BE2C (cell line): ENCODE results near the gene GDI1.
A peak's percentile ranks its signal among the peaks of the same experiment; 100 is the strongest.

ENCODE experiments used
- DNase-seq: peaks from one replicate; pipeline ENCODE4 v3.0.0-alpha.2; 2020
- H3K27me3 ChIP-seq: fragments of 250-450 bp; sonication (Bioruptor Pico); 2 replicates; pipeline ENCODE4 v1.5.1; 2020; ENCODE audit warnings: mild to moderate bottlenecking
- H3K36me3 ChIP-seq: fragments of 250-450 bp; sonication (Bioruptor Pico); 2 replicates; pipeline ENCODE4 v1.5.1; 2020; ENCODE audit warnings: mild to moderate bottlenecking
- H3K4me1 ChIP-seq: fragments of 250-450 bp; sonication (Bioruptor Pico); 2 replicates; pipeline ENCODE4 v1.5.1; 2020
- H3K4me3 ChIP-seq: 2 replicates; pipeline ENCODE4 v1.5.1; 2011; ENCODE audit warnings: low read depth, low read length
- H3K9me3 ChIP-seq: fragments of 250-450 bp; sonication (Bioruptor Pico); 2 replicates; pipeline ENCODE4 v1.5.1; 2020
- CTCF ChIP-seq: IDR thresholded peaks from 2 replicates; pipeline ENCODE4 v1.5.1; 2012; ENCODE audit warnings: mild to moderate bottlenecking, low read depth, low read length

GDI1 gene

GRCh38 chrX:154411981-154412340, 25.0 kb upstream of the GDI1 start:
- Histone ChIP-seq H3K27me3 (no peaks in the 10 kb centered on the region), H3K4me3 (peak overlapping the region; percentile 70), H3K9me3 (no peaks in the 10 kb centered on the region), H3K4me1 (no peaks in the 10 kb centered on the region; the same call in 1 of the 2 replicates), H3K36me3 (no peaks in the 10 kb centered on the region)
- no peak for TF ChIP-seq CTCF
- DNase-seq, result peak; percentile 74

GRCh38 chrX:154412468-154412867, 24.5 kb upstream of the GDI1 start:
- TF ChIP-seq CTCF, result no peak
- Histone ChIP-seq H3K9me3 (no peaks in the 10 kb centered on the region), H3K36me3 (no peaks in the 10 kb centered on the region), H3K4me1 (peaks cover under 1% of the 10 kb centered on the region; the same call in 1 of the 2 replicates), H3K4me3 (peak overlapping the region; percentile 70), H3K27me3 (no peaks in the 10 kb centered on the region)
- DNase-seq, result peak; percentile 35

GRCh38 chrX:154413142-154413541, 23.8 kb upstream of the GDI1 start:
- peaks cover 3% of the 10 kb centered on the region; the same call in 1 of the 2 replicates for H3K4me1 ChIP-seq
- no peaks in the 10 kb centered on the region for H3K9me3 ChIP-seq
- H3K36me3 ChIP-seq, result no peaks in the 10 kb centered on the region
- H3K27me3 ChIP-seq, result no peaks in the 10 kb centered on the region
- TF ChIP-seq CTCF, result no peak
- H3K4me3 ChIP-seq, result no peak overlapping the region
- no peak for DNase-seq

GRCh38 chrX:154417157-154417556, 19.8 kb upstream of the GDI1 start:
- H3K9me3 ChIP-seq, result no peaks in the 10 kb centered on the region
- no peak for TF ChIP-seq CTCF
- no peak overlapping the region for H3K4me3 ChIP-seq
- DNase-seq, result peak; percentile 80
- H3K27me3 ChIP-seq, result no peaks in the 10 kb centered on the region
- peaks cover 8% of the 10 kb centered on the region for H3K4me1 ChIP-seq
- H3K36me3 ChIP-seq, result no peaks in the 10 kb centered on the region

- H3K4me1 ChIP-seq, result peaks cover 8% of the 10 kb centered on the region
- no peaks in the 10 kb centered on the region for H3K9me3 ChIP-seq
- no peak overlapping the region for H3K4me3 ChIP-seq
- TF ChIP-seq CTCF, result no peak
- H3K36me3 ChIP-seq, result no peaks in the 10 kb centered on the region
- DNase-seq, result no peak
- no peaks in the 10 kb centered on the region for H3K27me3 ChIP-seq
Observed at GRCh38 chrX:154419189-154419588, 17.8 kb upstream of the GDI1 start.

- H3K9me3 ChIP-seq, result no peaks in the 10 kb centered on the region
- peaks cover 8% of the 10 kb centered on the region for H3K4me1 ChIP-seq
- TF ChIP-seq CTCF, result no peak
- H3K4me3 ChIP-seq, result no peak overlapping the region
- no peaks in the 10 kb centered on the region for H3K36me3 ChIP-seq
- DNase-seq, result no peak
- H3K27me3 ChIP-seq, result no peaks in the 10 kb centered on the region
Observed at GRCh38 chrX:154419688-154420401, 17.1 kb upstream of the GDI1 start.
